Measurements from ENCODE around the gene TNS1. TPM values are rescaled to one million over a fixed set of nuclear protein-coding genes. Genes with fewer than 3 reads are reported as not detected.

Gene TNS1
- total and polyA plus RNA-seq, 10 of the 15 experiments (the other 5 are each of a cell fraction or from before 2014, with no cell fraction given), result 0.05 to 0.44 TPM; not detected in 8

DNA sequence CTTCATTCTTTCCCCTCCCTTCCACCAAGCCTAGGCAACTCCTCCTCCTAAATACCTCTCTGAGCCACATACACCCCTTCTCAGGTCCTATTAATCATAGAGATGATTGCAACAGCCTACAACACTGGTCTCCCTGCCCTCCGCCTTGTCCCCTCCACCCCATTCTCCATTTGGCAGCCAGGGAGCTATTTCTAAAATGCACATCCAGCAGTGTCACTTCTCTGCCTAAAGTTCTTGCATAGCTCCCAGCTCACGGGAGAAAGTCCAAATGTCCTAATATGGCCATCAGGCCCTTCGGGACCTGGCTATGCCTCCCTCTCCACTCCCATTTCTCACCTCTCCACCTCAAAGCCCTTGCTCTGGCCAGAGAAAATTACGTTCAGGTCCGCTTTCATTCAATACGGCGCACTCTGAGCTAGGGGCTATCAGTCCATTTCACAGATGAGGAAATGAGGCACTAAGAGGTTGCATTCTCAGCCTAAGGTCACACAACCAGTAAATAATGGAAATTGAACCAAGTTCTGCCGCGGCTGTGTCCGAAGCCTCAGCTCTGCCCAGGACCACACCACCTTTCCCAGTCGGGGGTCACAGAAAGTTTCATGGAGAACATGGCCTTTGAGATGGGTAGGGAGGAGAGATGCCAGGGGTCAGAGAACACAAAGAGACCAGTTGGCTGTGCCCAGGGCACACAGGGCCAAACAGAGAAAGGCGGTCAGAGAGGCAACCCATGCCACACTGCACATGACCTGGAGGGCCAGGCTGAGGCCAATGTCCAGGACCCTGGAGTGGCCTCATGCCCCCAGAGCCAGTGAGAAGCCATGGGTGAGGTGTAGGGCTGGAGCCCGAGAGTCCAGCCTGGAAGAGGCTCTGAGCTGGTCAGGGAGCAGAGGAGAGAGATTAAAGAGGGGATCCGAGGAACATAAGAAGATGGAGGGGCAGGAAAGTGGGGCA, 72.8 kb downstream of the TNS1 start (continued):
- TF ChIP-seq, protein P1, sequence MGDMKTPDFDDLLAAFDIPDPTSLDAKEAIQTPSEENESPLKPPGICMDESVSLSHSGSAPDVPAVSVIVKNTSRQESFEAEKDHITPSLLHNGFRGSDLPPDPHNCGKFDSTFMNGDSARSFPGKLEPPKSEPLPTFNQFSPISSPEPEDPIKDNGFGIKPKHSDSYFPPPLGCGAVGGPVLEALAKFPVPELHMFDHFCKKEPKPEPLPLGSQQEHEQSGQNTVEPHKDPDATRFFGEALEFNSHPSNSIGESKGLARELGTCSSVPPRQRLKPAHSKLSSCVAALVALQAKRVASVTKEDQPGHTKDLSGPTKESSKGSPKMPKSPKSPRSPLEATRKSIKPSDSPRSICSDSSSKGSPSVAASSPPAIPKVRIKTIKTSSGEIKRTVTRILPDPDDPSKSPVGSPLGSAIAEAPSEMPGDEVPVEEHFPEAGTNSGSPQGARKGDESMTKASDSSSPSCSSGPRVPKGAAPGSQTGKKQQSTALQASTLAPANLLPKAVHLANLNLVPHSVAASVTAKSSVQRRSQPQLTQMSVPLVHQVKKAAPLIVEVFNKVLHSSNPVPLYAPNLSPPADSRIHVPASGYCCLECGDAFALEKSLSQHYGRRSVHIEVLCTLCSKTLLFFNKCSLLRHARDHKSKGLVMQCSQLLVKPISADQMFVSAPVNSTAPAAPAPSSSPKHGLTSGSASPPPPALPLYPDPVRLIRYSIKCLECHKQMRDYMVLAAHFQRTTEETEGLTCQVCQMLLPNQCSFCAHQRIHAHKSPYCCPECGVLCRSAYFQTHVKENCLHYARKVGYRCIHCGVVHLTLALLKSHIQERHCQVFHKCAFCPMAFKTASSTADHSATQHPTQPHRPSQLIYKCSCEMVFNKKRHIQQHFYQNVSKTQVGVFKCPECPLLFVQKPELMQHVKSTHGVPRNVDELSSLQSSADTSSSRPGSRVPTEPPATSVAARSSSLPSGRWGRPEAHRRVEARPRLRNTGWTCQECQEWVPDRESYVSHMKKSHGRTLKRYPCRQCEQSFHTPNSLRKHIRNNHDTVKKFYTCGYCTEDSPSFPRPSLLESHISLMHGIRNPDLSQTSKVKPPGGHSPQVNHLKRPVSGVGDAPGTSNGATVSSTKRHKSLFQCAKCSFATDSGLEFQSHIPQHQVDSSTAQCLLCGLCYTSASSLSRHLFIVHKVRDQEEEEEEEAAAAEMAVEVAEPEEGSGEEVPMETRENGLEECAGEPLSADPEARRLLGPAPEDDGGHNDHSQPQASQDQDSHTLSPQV (IDR thresholded peaks at IDR 0.05), result no peak
- TF ChIP-seq ETV6 (conservative IDR thresholded peaks at IDR 0.05 in 1 of 2, IDR thresholded peaks at IDR 0.05 in 1 of 2; ENCODE audit: borderline replicate concordance in 1 of 2, low read depth in 1 of 2) (no peak), NR2C2 (IDR thresholded peaks at IDR 0.05; ENCODE audit: borderline replicate concordance, control insufficient read depth, insufficient read length, low read depth) (no peak), BMI1 (IDR thresholded peaks at IDR 0.05; ENCODE audit: borderline replicate concordance) (no peak), ZBED1 (IDR thresholded peaks at IDR 0.05; ENCODE audit: borderline replicate concordance) (no peak)
- TF ChIP-seq, protein P2, sequence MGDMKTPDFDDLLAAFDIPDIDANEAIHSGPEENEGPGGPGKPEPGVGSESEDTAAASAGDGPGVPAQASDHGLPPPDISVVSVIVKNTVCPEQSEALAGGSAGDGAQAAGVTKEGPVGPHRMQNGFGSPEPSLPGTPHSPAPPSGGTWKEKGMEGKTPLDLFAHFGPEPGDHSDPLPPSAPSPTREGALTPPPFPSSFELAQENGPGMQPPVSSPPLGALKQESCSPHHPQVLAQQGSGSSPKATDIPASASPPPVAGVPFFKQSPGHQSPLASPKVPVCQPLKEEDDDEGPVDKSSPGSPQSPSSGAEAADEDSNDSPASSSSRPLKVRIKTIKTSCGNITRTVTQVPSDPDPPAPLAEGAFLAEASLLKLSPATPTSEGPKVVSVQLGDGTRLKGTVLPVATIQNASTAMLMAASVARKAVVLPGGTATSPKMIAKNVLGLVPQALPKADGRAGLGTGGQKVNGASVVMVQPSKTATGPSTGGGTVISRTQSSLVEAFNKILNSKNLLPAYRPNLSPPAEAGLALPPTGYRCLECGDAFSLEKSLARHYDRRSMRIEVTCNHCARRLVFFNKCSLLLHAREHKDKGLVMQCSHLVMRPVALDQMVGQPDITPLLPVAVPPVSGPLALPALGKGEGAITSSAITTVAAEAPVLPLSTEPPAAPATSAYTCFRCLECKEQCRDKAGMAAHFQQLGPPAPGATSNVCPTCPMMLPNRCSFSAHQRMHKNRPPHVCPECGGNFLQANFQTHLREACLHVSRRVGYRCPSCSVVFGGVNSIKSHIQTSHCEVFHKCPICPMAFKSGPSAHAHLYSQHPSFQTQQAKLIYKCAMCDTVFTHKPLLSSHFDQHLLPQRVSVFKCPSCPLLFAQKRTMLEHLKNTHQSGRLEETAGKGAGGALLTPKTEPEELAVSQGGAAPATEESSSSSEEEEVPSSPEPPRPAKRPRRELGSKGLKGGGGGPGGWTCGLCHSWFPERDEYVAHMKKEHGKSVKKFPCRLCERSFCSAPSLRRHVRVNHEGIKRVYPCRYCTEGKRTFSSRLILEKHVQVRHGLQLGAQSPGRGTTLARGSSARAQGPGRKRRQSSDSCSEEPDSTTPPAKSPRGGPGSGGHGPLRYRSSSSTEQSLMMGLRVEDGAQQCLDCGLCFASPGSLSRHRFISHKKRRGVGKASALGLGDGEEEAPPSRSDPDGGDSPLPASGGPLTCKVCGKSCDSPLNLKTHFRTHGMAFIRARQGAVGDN (IDR thresholded peaks at IDR 0.05), result no peak
- TF ChIP-seq, protein P3, sequence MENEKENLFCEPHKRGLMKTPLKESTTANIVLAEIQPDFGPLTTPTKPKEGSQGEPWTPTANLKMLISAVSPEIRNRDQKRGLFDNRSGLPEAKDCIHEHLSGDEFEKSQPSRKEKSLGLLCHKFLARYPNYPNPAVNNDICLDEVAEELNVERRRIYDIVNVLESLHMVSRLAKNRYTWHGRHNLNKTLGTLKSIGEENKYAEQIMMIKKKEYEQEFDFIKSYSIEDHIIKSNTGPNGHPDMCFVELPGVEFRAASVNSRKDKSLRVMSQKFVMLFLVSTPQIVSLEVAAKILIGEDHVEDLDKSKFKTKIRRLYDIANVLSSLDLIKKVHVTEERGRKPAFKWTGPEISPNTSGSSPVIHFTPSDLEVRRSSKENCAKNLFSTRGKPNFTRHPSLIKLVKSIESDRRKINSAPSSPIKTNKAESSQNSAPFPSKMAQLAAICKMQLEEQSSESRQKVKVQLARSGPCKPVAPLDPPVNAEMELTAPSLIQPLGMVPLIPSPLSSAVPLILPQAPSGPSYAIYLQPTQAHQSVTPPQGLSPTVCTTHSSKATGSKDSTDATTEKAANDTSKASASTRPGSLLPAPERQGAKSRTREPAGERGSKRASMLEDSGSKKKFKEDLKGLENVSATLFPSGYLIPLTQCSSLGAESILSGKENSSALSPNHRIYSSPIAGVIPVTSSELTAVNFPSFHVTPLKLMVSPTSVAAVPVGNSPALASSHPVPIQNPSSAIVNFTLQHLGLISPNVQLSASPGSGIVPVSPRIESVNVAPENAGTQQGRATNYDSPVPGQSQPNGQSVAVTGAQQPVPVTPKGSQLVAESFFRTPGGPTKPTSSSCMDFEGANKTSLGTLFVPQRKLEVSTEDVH (IDR thresholded peaks at IDR 0.05; ENCODE audit: low read depth, partially characterized antibody), result no peak
- TF ChIP-seq, protein P4, sequence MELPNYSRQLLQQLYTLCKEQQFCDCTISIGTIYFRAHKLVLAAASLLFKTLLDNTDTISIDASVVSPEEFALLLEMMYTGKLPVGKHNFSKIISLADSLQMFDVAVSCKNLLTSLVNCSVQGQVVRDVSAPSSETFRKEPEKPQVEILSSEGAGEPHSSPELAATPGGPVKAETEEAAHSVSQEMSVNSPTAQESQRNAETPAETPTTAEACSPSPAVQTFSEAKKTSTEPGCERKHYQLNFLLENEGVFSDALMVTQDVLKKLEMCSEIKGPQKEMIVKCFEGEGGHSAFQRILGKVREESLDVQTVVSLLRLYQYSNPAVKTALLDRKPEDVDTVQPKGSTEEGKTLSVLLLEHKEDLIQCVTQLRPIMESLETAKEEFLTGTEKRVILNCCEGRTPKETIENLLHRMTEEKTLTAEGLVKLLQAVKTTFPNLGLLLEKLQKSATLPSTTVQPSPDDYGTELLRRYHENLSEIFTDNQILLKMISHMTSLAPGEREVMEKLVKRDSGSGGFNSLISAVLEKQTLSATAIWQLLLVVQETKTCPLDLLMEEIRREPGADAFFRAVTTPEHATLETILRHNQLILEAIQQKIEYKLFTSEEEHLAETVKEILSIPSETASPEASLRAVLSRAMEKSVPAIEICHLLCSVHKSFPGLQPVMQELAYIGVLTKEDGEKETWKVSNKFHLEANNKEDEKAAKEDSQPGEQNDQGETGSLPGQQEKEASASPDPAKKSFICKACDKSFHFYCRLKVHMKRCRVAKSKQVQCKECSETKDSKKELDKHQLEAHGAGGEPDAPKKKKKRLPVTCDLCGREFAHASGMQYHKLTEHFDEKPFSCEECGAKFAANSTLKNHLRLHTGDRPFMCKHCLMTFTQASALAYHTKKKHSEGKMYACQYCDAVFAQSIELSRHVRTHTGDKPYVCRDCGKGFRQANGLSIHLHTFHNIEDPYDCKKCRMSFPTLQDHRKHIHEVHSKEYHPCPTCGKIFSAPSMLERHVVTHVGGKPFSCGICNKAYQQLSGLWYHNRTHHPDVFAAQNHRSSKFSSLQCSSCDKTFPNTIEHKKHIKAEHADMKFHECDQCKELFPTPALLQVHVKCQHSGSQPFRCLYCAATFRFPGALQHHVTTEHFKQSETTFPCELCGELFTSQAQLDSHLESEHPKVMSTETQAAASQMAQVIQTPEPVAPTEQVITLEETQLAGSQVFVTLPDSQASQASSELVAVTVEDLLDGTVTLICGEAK (IDR thresholded peaks at IDR 0.05; ENCODE audit: borderline replicate concordance), result no peak
